ENCODE measurements around the gene MLEC. TPM values are rescaled to one million over a fixed set of nuclear protein-coding genes. Genes with fewer than 3 reads are reported as not detected.

Gene MLEC
- total RNA-seq, 1 experiment from 2014 or later: 137 TPM

DNA sequence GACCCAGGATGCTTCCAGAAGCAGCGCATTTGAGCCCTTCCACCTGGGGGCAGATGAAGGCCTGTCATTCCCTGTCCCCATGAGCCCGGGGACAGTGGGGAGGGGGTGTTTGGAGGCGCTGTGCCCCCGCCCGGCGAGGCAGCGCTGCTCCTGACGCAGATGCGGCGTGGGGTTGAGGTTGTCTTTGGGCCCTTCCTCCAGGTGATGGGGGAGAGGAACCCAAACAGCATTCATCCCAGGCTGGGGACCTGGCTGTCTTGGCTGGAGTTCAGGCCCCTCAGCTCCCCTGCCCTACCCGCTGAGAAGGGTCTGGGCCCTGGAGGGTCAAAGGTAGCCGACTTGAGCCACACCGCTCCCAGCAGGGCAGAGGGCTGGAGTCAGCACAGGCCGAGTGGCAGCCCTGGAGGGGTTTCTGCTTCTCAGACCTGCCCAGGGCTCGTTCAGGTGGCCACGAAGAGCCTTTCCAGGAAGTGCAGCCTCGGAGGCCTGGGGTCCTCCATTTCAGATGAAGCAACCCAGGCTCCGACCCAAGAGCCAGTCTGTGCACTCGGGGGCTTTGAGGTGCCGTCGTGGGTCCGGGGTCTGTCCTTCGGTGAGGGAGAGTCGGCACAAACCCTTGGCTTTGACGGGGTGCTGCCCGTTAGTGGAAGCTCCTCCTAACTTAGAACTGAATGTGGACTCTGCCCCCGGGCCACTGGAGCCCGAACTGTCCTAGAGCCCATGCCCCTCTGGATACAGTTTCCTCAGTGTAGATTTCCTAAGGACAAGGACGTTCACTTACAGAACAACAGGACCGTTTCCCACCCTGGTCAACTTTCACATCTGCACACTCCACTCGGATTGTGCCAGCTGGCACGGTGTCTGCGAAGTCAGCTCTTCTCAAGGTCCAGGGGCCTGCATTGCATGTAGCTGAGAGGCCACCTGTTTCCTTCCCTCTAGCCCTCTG lies 54.8 kb downstream of the MLEC start:
- DNase-seq (ENCODE audit: low spot score): no peak

- no peak for DNase-seq (ENCODE audit: low spot score)
Observed at GRCh38 chr12:120744922-120745493, 58.1 kb downstream of the MLEC start.

DNA sequence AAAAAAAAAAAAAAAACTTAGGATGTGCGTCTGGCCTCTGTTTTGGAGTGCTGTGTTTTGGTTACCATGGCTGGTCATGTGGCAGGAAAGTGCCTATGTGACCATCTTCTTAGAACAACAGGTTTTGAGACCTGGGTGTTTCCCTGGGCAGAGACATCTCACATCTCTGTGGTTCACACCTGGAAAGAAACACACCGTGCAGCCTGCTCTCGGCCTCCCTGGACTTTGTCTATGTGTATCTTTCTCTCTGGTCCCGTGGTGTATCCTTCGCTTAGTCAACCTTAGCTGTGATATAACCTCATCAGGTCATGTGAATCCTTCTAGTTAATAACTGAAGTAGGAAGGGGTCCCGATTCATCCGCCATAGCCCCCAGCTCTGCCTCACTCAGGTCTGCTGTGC lies 61.3 kb downstream of the MLEC start:
- no peak for DNase-seq (ENCODE audit: low spot score)

DNA sequence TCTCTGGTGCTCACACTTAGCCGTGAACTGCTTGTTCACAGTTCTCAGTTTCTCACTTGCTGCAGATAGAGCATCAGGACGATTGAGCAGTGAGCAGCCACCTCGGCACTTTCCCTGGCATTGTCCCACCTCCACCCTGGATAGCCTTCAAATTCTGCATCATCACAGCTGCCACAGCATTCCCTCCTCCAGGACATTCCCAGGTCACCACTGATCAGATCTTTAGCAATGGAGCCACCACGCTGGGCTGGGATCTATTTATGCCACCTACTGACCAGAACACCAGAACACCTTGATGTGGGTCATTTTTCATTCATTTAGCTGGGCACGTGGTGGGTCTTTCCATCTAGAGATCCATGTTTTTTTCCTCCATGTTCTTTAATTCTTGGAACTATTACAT lies 62.3 kb downstream of the MLEC start:
- no peak for DNase-seq (ENCODE audit: low spot score)

DNA sequence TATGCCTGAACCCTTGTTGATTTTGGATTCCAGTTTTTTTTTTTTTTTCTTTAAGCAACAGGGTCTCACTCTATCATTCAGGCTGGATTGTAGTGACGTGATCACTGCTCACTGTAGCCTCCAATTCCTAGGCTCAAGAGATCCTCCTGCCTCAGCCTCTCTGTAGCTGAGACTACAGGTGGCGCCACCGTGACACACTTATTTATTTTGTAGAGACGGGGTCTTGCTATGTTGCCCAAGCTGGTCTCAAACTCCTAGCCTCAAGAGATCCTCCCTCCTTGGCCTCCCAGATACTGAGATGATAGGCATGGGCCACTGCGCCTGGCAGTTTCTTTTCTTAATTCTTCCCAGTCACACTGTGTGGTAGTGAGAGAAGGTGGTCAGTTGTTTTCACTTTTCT lies 63.9 kb downstream of the MLEC start:
- no peak for DNase-seq (ENCODE audit: low spot score)

- DNase-seq (ENCODE audit: low spot score): no peak
Observed at GRCh38 chr12:120751389-120751788, 64.4 kb downstream of the MLEC start.

Other genes starting within 250 kb of the MLEC start
- 602 and 637 TPM in 2 replicates for gene COX6A1, start 249.0 kb upstream of the MLEC start, total RNA-seq (2014; rRNA removed; shearing (Covaris generic))
- gene TRIAP1, start 240.8 kb upstream of the MLEC start, total RNA-seq (2014; rRNA removed; shearing (Covaris generic)): 72.8 and 83.2 TPM in 2 replicates
- gene GATC, start 240.7 kb upstream of the MLEC start, total RNA-seq (2014; rRNA removed; shearing (Covaris generic)): 21.2 and 24.8 TPM in 2 replicates
- 221 and 252 TPM in 2 replicates for gene SRSF9, start 217.4 kb upstream of the MLEC start, total RNA-seq (2014; rRNA removed; shearing (Covaris generic))
- gene DYNLL1, start 191.0 kb upstream of the MLEC start, total RNA-seq (2014; rRNA removed; shearing (Covaris generic)): 538 and 559 TPM in 2 replicates
- gene COQ5, start 158.0 kb upstream of the MLEC start, total RNA-seq (2014; rRNA removed; shearing (Covaris generic)): 47.9 and 50.9 TPM in 2 replicates
- 59.4 and 74.9 TPM in 2 replicates for gene RNF10, start 152.8 kb upstream of the MLEC start, total RNA-seq (2014; rRNA removed; shearing (Covaris generic))
- 71.1 and 77.5 TPM in 2 replicates for gene POP5, start 105.7 kb upstream of the MLEC start, total RNA-seq (2014; rRNA removed; shearing (Covaris generic))
- gene CABP1, start 46.5 kb upstream of the MLEC start, total RNA-seq (2014; rRNA removed; shearing (Covaris generic)): not detected in 2 replicates
- gene UNC119B, start 23.3 kb downstream of the MLEC start, total RNA-seq (2014; rRNA removed; shearing (Covaris generic)): 14.3 and 14.4 TPM in 2 replicates
- gene ACADS, start 38.7 kb downstream of the MLEC start, total RNA-seq (2014; rRNA removed; shearing (Covaris generic)): 5.3 and 7.4 TPM in 2 replicates
- 4.0 and 4.7 TPM in 2 replicates for gene SPPL3, start 217.2 kb downstream of the MLEC start, total RNA-seq (2014; rRNA removed; shearing (Covaris generic))

Measured in H4 (cell line).